H1 (cell line): ENCODE results near the gene OR5T2. TPM values are rescaled to one million over a fixed set of nuclear protein-coding genes. Genes with fewer than 3 reads are reported as not detected.

Experiments used
- CTCF ChIA-PET: fragments of 300-600 bp; sonication (Branson Sonifier 250); formaldehyde crosslinking; loops from one replicate; lab custom pipeline; 2021; ENCODE audit not compliant: partially characterized antibody; lab: Charles Lee
- POLR2A ChIA-PET: fragments of 300-600 bp; sonication (Branson Sonifier 250); formaldehyde crosslinking; loops from one replicate; lab custom pipeline; 2021; ENCODE audit warnings: inconsistent platforms; ENCODE audit not compliant: partially characterized antibody; lab: Charles Lee
- DNase-seq, 2 experiments: peaks; one replicate each; pipeline versions ENCODE4 v3.0.0 to v3.0.0-alpha.2; 2010 to 2022; ENCODE audit warnings: low spot score in 2 of 2, low read depth in 1 of 2, mixed read lengths in 1 of 2
- FAIRE-seq: peaks from 2 replicates; lab custom pipeline; 2011; peaks lifted over from hg19 to GRCh38; lab: Jason Lieb, UNC
- H2AFZ ChIP-seq: 2 replicates; pipeline ENCODE4 v1.8.1; 2012; ENCODE audit warnings: low read length, inconsistent platforms
- H2AK5ac ChIP-seq: 2 replicates; pipeline ENCODE4 v1.6.1; 2013; ENCODE audit warnings: low read depth, low read length
- H2BK120ac ChIP-seq: replicated peaks from 2 replicates; pipeline ENCODE3; 2013; ENCODE audit warnings: low read depth, low read length, inconsistent platforms
- H2BK12ac ChIP-seq: 2 replicates; pipeline ENCODE4 v1.6.1; 2013; ENCODE audit warnings: low read depth, low read length
- H2BK15ac ChIP-seq: 2 replicates; pipeline ENCODE4 v1.6.1; 2013; ENCODE audit warnings: low read length
- H2BK20ac ChIP-seq: 2 replicates; pipeline ENCODE4 v1.6.1; 2013; ENCODE audit warnings: low read length
- H2BK5ac ChIP-seq: 2 replicates; pipeline ENCODE4 v1.6.1; 2013; ENCODE audit warnings: low read depth, low read length
- H3K14ac ChIP-seq: 2 replicates; pipeline ENCODE4 v1.6.1; 2013; ENCODE audit warnings: inconsistent platforms; ENCODE audit not compliant: insufficient read length
- H3K18ac ChIP-seq: 2 replicates; pipeline ENCODE4 v1.6.1; 2013; ENCODE audit warnings: low read length; ENCODE audit errors: extremely low read depth
- H3K23ac ChIP-seq: 2 replicates; pipeline ENCODE4 v1.6.1; 2013; ENCODE audit warnings: inconsistent platforms; ENCODE audit not compliant: insufficient read length
- H3K23me2 ChIP-seq: 2 replicates; pipeline ENCODE4 v1.6.1; 2013; ENCODE audit warnings: low read depth, low read length
- H3K27ac ChIP-seq: 2 replicates; pipeline ENCODE4 v1.6.1; 2011; ENCODE audit warnings: low read depth, low read length, inconsistent platforms
- H3K27me3 ChIP-seq, 4 experiments: replicated peaks in 1 of 4; 1 replicate in 1 of 4; 2 replicates in 3 of 4; pipeline versions ENCODE4 v1.6.1 to v1.8.1; 2011 to 2013; ENCODE audit warnings: low read length in 3 of 4, mild to moderate bottlenecking in 3 of 4, inconsistent platforms in 2 of 4, mixed read lengths in 2 of 4, moderate library complexity in 1 of 4; ENCODE audit not compliant: control insufficient read depth in 3 of 4, insufficient read depth in 3 of 4; ENCODE audit errors: extremely low read depth in 1 of 4
- H3K36me3 ChIP-seq, 4 experiments: 2 replicates each; pipeline versions ENCODE4 v1.6.1 to v1.8.1; 2011 to 2013; ENCODE audit warnings: mild to moderate bottlenecking in 4 of 4, low read length in 3 of 4, moderate library complexity in 2 of 4, control low read depth in 1 of 4, inconsistent platforms in 1 of 4; ENCODE audit not compliant: insufficient read depth in 4 of 4, control insufficient read depth in 2 of 4
- H3K4ac ChIP-seq: replicated peaks from 2 replicates; pipeline ENCODE3; 2013; ENCODE audit warnings: low read length, low read depth, mixed read lengths, inconsistent platforms; ENCODE audit not compliant: insufficient read length
- H3K4me1 ChIP-seq, 4 experiments: replicated peaks in 1 of 4; 1 replicate in 1 of 4; 2 replicates in 3 of 4; pipeline versions ENCODE4 v1.6.1 to v1.8.1; 2011 to 2013; ENCODE audit warnings: low read length in 3 of 4, inconsistent platforms in 2 of 4, mixed read lengths in 1 of 4; ENCODE audit not compliant: insufficient read depth in 4 of 4, control insufficient read depth in 3 of 4
- H3K4me2 ChIP-seq, 2 experiments: 2 replicates each; pipeline versions ENCODE4 v1.6.1 to v1.8.1; 2011 to 2013; ENCODE audit warnings: low read depth in 2 of 2, low read length in 2 of 2, control low read depth in 1 of 2, inconsistent platforms in 1 of 2, mild to moderate bottlenecking in 1 of 2; ENCODE audit not compliant: insufficient read depth in 1 of 2
- H3K4me3 ChIP-seq, 4 experiments: fragments of 200-600, 300-600 bp in 1 of 4; sonication (generic), shearing (Covaris generic), sonication (Bioruptor Twin) in 1 of 4; 2 replicates each; pipeline versions ENCODE4 v1.5.1 to v1.8.1; 2011 to 2016; ENCODE audit warnings: low read length in 4 of 4, low read depth in 3 of 4, control low read depth in 2 of 4, inconsistent platforms in 2 of 4, mild to moderate bottlenecking in 2 of 4, mixed read lengths in 1 of 4, moderate library complexity in 1 of 4; ENCODE audit not compliant: insufficient read depth in 2 of 4; ENCODE audit errors: extremely low read depth in 1 of 4
- H3K56ac ChIP-seq: replicated peaks from 2 replicates; pipeline ENCODE3; 2013; ENCODE audit warnings: low read depth, mild to moderate bottlenecking, mixed read lengths, low read length, inconsistent platforms; ENCODE audit not compliant: insufficient read length
- H3K79me1 ChIP-seq: 2 replicates; pipeline ENCODE4 v1.6.1; 2013; ENCODE audit warnings: low read depth, low read length, control low read depth
- H3K79me2 ChIP-seq, 2 experiments: 2 replicates each; pipeline versions ENCODE4 v1.6.1 to v1.8.1; 2012 to 2013; ENCODE audit warnings: low read length in 2 of 2, mild to moderate bottlenecking in 2 of 2, inconsistent platforms in 1 of 2; ENCODE audit not compliant: insufficient read depth in 2 of 2, control insufficient read depth in 1 of 2
- H3K9ac ChIP-seq, 4 experiments: replicated peaks in 1 of 4; 1 replicate in 1 of 4; 2 replicates in 3 of 4; pipeline versions ENCODE4 v1.6.1 to v1.8.1; 2011 to 2013; ENCODE audit warnings: low read depth in 3 of 4, low read length in 3 of 4, control low read depth in 2 of 4, mild to moderate bottlenecking in 2 of 4, moderate library complexity in 2 of 4, inconsistent platforms in 1 of 4; ENCODE audit errors: extremely low read depth in 1 of 4
- H3K9me3 ChIP-seq, 2 experiments: 2 replicates each; pipeline versions ENCODE4 v1.6.1 to v1.8.1; 2012 to 2013; ENCODE audit warnings: mild to moderate bottlenecking in 2 of 2, moderate library complexity in 2 of 2, control low read depth in 1 of 2, inconsistent platforms in 1 of 2, low read depth in 1 of 2, low read length in 1 of 2, mixed read lengths in 1 of 2; ENCODE audit not compliant: insufficient read depth in 2 of 2
- H4K20me1 ChIP-seq, 2 experiments: replicated peaks in 1 of 2; 2 replicates each; pipeline versions ENCODE3 to v1.8.1; 2011 to 2013; ENCODE audit warnings: inconsistent platforms in 2 of 2, low read length in 2 of 2, mild to moderate bottlenecking in 1 of 2; ENCODE audit not compliant: insufficient read depth in 2 of 2, control insufficient read depth in 1 of 2
- H4K5ac ChIP-seq: 2 replicates; pipeline ENCODE4 v1.6.1; 2013; ENCODE audit warnings: low read length, low read depth, mixed read lengths, inconsistent platforms; ENCODE audit not compliant: insufficient read length
- H4K8ac ChIP-seq: 2 replicates; pipeline ENCODE4 v1.8.0; 2013; ENCODE audit warnings: mild to moderate bottlenecking, moderate library complexity, low read length, inconsistent platforms; ENCODE audit not compliant: insufficient read depth; ENCODE audit errors: extremely low read depth
- H4K91ac ChIP-seq: replicated peaks from 2 replicates; pipeline ENCODE3; 2013; ENCODE audit warnings: low read length, mixed read lengths, inconsistent platforms; ENCODE audit not compliant: insufficient read length
- BACH1 ChIP-seq: IDR thresholded peaks from 2 replicates; pipeline ENCODE4 v1.6.1; 2012; ENCODE audit warnings: low read length, improper control_type of control experiment
- CBX5 ChIP-seq: fragments of 300-800, 300-1000 bp; sonication (generic); IDR thresholded peaks from 2 replicates; pipeline ENCODE4 v1.7.1; 2016; ENCODE audit warnings: antibody characterized with exemption, low read length, low read depth
- CEBPB ChIP-seq: IDR thresholded peaks from 2 replicates; pipeline ENCODE4 v1.6.1; 2012; ENCODE audit warnings: low read depth, low read length
- HDAC6 ChIP-seq: IDR thresholded peaks from one replicate; pipeline ENCODE4 v1.7.1; 2012; ENCODE audit warnings: low read depth, mild to moderate bottlenecking, inconsistent platforms, low read length, moderate library complexity
- RFX5 ChIP-seq: IDR thresholded peaks from 2 replicates; pipeline ENCODE4 v1.6.1; 2011; ENCODE audit warnings: low read depth, low read length, improper control_type of control experiment, borderline replicate concordance
- WGBS, 2 experiments: shearing (Covaris generic) in 1 of 2; methylation state at CpG; one replicate each; pipeline versions ENCODE4 v1.1.6 to v1.1.7; 2013 to 2015; ENCODE audit warnings: low lambda C conversion rate in 2 of 2, mixed read lengths in 2 of 2, inconsistent platforms in 1 of 2, low coverage in 1 of 2, missing lambda C conversion rate in 1 of 2; ENCODE audit not compliant: insufficient replicate concordance in 2 of 2, insufficient coverage in 1 of 2, insufficient read length in 1 of 2; ENCODE audit errors: extremely low coverage in 1 of 2, missing lambda C conversion rate in 1 of 2; 5-methylcytosine and 5-hydroxymethylcytosine counted together
- polyA plus RNA-seq, 7 experiments: library from polyadenylated mRNA; depleted of rRNA in 3 of 7; stranded (reverse) in 5 of 7; unstranded in 2 of 7; fragments of >200 nt in 5 of 7; fragments of 200-250 nt in 2 of 7; gene quantifications; 1 replicate in 5 of 7; 2 replicates in 1 of 7; 4 replicates in 1 of 7; pipeline versions ENCODE4 v1.2.1 to v1.2.3, GENCODE V29; 2011 to 2013; ENCODE audit warnings: missing spikeins in 2 of 7, mixed read lengths in 2 of 7
- total RNA-seq: library from RNA; stranded (reverse); fragmentation: NEBNext Ultra II Directional; extraction: Animal tissue kit (Norgen Biotek cat#: 25700); gene quantifications from 2 replicates; pipeline ENCODE4 v1.2.1, GENCODE V29; 2021

OR5T2 gene
- total and polyA plus RNA-seq, 2 of the 8 experiments (the other 6 are each of a cell fraction or from before 2014, with no cell fraction given): not detected

DNA sequence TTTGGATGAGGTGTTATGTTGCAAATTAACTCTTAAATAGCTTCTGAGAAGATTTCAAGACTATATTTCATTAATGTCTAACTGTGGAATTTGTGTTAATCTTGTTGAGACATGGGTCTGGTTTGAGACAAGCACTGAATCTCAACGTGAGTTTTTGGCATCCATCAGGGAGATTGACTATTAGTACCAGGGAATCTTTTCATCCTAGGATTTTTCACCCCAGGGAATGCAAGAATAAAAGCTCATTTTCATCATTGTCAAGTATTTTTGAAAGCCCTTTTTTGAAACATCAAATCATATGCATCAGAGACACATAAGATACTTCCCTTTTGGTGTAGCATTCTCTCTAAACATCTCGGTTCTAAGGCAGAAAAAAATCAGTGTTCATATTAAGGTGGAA lies 19.5 kb downstream of the OR5T2 start:
- Histone ChIP-seq H3K23me2 (no peaks in the 10 kb centered on the region), H4K20me1 (no peaks in the 10 kb centered on the region), H3K36me3 (no peaks in the 10 kb centered on the region), H2BK15ac (no peak overlapping the region), H2AFZ (no peak overlapping the region), H3K4me1 (no peaks in the 10 kb centered on the region), H2AK5ac (no peak overlapping the region), H2BK5ac (no peak overlapping the region), H2BK120ac (no peak overlapping the region), H3K79me2 (no peaks in the 10 kb centered on the region), H3K27me3 (no peaks in the 10 kb centered on the region), H4K5ac (no peak overlapping the region), H4K91ac (no peak overlapping the region), H3K27ac (no peak overlapping the region), H2BK12ac (no peak overlapping the region), H3K9ac (no peak overlapping the region), H3K14ac (no peak overlapping the region), H2BK20ac (no peak overlapping the region), H3K56ac (no peak overlapping the region), H3K4me3 (no peak overlapping the region), H3K18ac (no peak overlapping the region), H3K9me3 (peaks cover 2 to 7% of the 10 kb centered on the region in 2 experiments; a peak in 1 of 4 replicates), H3K4ac (no peak overlapping the region), H3K4me2 (no peak overlapping the region), H3K23ac (no peak overlapping the region), H4K8ac (no peak overlapping the region), H3K79me1 (no peaks in the 10 kb centered on the region)
- no peak for FAIRE-seq
- CTCF ChIA-PET: no interaction called here
- POLR2A ChIA-PET: no interaction called here
- WGBS, 2 experiments: 93% methylated on average over 2 of the region's 2 CpGs; no CpG with 5 or more reads in 1 of the 2 experiments
- TF ChIP-seq BACH1 (no peak), CEBPB (no peak), CBX5 (no peak), HDAC6 (no peak), RFX5 (no peak)
- no peak for DNase-seq
